ENCODE data around the gene APOBEC3C. TPM values are rescaled to one million over a fixed set of nuclear protein-coding genes. Genes with fewer than 3 reads are reported as not detected.
"Not testable (repeated sequence)": the region's sequence is repeated elsewhere in the genome, so short reads cannot be mapped to it uniquely, and the experiment has no call there.

Gene APOBEC3C
- total and polyA plus RNA-seq, 7 experiments from 2014 or later, result 16.4 to 102 (median 41.2) TPM

GRCh38 chr22:39003165-39003638, 10.9 kb upstream of the APOBEC3C start:
- ChIA-PET CTCF (interaction anchor here (0.6 to 8.0 kb wide), 23 partner anchors 12 to 322 kb away, joined by 3 to 94 read pairs (median 5); partner anchors contain the start of gene APOBEC3B), POLR2A (interaction anchor here (0.7 to 2.7 kb wide), 6 partner anchors 10 to 139 kb away, joined by 3 to 14 read pairs (median 4); partner anchors contain the start of gene CBX6)
- Histone ChIP-seq H3K36me3 (ENCODE audit: control insufficient read depth in 2 of 3, insufficient read depth in 3 of 3, low read length in 3 of 3) (no peaks in the 10 kb centered on the region), H3K9me3 (ENCODE audit: control insufficient read depth in 2 of 3, low read length in 3 of 3) (no peaks in the 10 kb centered on the region), H3K27me3 (ENCODE audit: control insufficient read depth in 2 of 2, insufficient read depth in 2 of 2, low read length in 2 of 2) (no peaks in the 10 kb centered on the region), H3K27ac (ENCODE audit: low read depth, low read length) (no peak overlapping the region), H3K4me3 (ENCODE audit: low read length) (no peak overlapping the region), H3K4me1 (ENCODE audit: control insufficient read depth in 2 of 2, insufficient read depth in 2 of 2, low read length in 2 of 2) (peaks cover 9 to 11% of the 10 kb centered on the region in 2 donors)
- peak; percentile 40 to 69 (median 62) for DNase-seq
- H3K4me3 Mint-ChIP-seq, result no peak overlapping the region
- H3K9me3 Mint-ChIP-seq, result peaks cover 0 to 3% (median 0%) of the 10 kb centered on the region in 11 donors
- no peaks in the 10 kb centered on the region for H3K36me3 Mint-ChIP-seq
- peak overlapping the region in 4 of 9 donors; percentile 7 to 41 (median 24) for H3K27ac Mint-ChIP-seq
- intact Hi-C loops (cut with micrococcal nuclease), result loop anchor here (1.0 to 5.0 kb wide), 8 partner anchors 18 to 951 kb away; no protein-coding TSS in a partner anchor
- ATAC-seq, result peak; percentile 95
- peaks cover 0 to 15% (median 0%) of the 10 kb centered on the region in 5 donors for H3K27me3 Mint-ChIP-seq
- H3K4me1 Mint-ChIP-seq, result peaks cover 0 to 17% (median 9%) of the 10 kb centered on the region in 7 donors

DNA sequence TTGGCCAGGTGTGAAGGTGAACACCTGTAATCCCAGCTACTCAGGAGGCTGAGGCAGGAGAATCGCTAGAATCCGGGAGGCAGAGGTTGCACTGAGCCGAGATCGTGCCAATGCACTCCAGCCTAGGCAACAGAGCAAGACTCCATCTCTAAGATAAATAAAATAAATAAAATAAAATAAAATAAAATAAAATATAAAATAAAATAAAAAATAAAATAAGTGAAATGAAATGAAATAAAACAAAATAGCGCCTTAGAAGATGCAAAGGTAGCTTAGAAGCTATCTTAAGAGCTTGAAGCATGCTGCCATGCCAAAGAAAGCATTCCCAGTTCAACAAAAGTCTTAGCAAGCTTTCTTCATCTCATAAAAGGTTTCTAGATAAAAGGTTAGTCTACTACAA, 6.9 kb upstream of the APOBEC3C start:
- H3K27ac Mint-ChIP-seq, result no peak overlapping the region
- POLR2A ChIA-PET, result no interaction called here

GRCh38 chr22:39008271-39008850, 5.7 kb upstream of the APOBEC3C start:
- H3K4me3 Mint-ChIP-seq; H3K27ac ChIP-seq (ENCODE audit: low read depth, low read length); H3K36me3 Mint-ChIP-seq; ATAC-seq; intact Hi-C loops (cut with micrococcal nuclease); H3K27me3 Mint-ChIP-seq; H3K9me3 ChIP-seq (ENCODE audit: control insufficient read depth in 2 of 3, low read length in 3 of 3); H3K9me3 Mint-ChIP-seq; H3K27me3 ChIP-seq (ENCODE audit: control insufficient read depth in 2 of 2, insufficient read depth in 2 of 2, low read length in 2 of 2); DNase-seq; H3K4me3 ChIP-seq (ENCODE audit: low read length); H3K4me1 ChIP-seq (ENCODE audit: control insufficient read depth in 2 of 2, insufficient read depth in 2 of 2, low read length in 2 of 2); H3K36me3 ChIP-seq (ENCODE audit: control insufficient read depth in 2 of 3, insufficient read depth in 3 of 3, low read length in 3 of 3): not testable (repeated sequence)
- POLR2A ChIA-PET, result interaction anchor here (0.6 to 1.0 kb wide), 3 partner anchors 13 to 467 kb away, joined by 3 to 4 read pairs (median 4); no protein-coding TSS in a partner anchor
- CTCF ChIA-PET, result interaction anchor here (1.9 to 8.0 kb wide), 2 partner anchors 35 to 139 kb away, joined by 8 to 94 read pairs; no protein-coding TSS in a partner anchor
- peaks cover 0 to 22% (median 17%) of the 10 kb centered on the region in 7 donors for H3K4me1 Mint-ChIP-seq
- peak overlapping the region in 1 of 9 donors; percentile 50 for H3K27ac Mint-ChIP-seq

More for the DNA sequence above, 6.9 kb upstream of the APOBEC3C start:
- H3K4me1 ChIP-seq (ENCODE audit: control insufficient read depth in 2 of 2, insufficient read depth in 2 of 2, low read length in 2 of 2), result peaks cover 9 to 11% of the 10 kb centered on the region in 2 donors
- no peaks in the 10 kb centered on the region for H3K36me3 ChIP-seq (ENCODE audit: control insufficient read depth in 2 of 3, insufficient read depth in 3 of 3, low read length in 3 of 3)
- no peak overlapping the region for H3K4me3 ChIP-seq (ENCODE audit: low read length)
- H3K9me3 ChIP-seq (ENCODE audit: control insufficient read depth in 2 of 3, low read length in 3 of 3), result no peaks in the 10 kb centered on the region
- H3K27ac ChIP-seq (ENCODE audit: low read depth, low read length), result no peak overlapping the region
- H3K9me3 Mint-ChIP-seq, result no peaks in the 10 kb centered on the region
- H3K36me3 Mint-ChIP-seq, result no peaks in the 10 kb centered on the region
- intact Hi-C loops (cut with micrococcal nuclease), result loop anchor here (1.0 to 2.0 kb wide), 3 partner anchors 111 to 310 kb away; no protein-coding TSS in a partner anchor
- CTCF ChIA-PET, result interaction anchor here (0.6 to 8.0 kb wide), 9 partner anchors 10 to 138 kb away, joined by 3 to 94 read pairs (median 4); no protein-coding TSS in a partner anchor
- peaks cover 0 to 5% (median 0%) of the 10 kb centered on the region in 5 donors for H3K27me3 Mint-ChIP-seq
- DNase-seq (no peak), ATAC-seq (no peak)
- H3K27me3 ChIP-seq (ENCODE audit: control insufficient read depth in 2 of 2, insufficient read depth in 2 of 2, low read length in 2 of 2), result no peaks in the 10 kb centered on the region
- H3K4me3 Mint-ChIP-seq, result no peak overlapping the region
- peaks cover 0 to 18% (median 13%) of the 10 kb centered on the region in 7 donors for H3K4me1 Mint-ChIP-seq

- DNase-seq, result no peak
- no peaks in the 10 kb centered on the region for H3K27me3 Mint-ChIP-seq
- Histone ChIP-seq H3K27ac (ENCODE audit: low read depth, low read length) (no peak overlapping the region), H3K4me1 (ENCODE audit: control insufficient read depth in 2 of 2, insufficient read depth in 2 of 2, low read length in 2 of 2) (peaks cover 9 to 10% of the 10 kb centered on the region in 2 donors), H3K9me3 (ENCODE audit: control insufficient read depth in 2 of 3, low read length in 3 of 3) (no peaks in the 10 kb centered on the region), H3K4me3 (ENCODE audit: low read length) (no peak overlapping the region), H3K36me3 (ENCODE audit: control insufficient read depth in 2 of 3, insufficient read depth in 3 of 3, low read length in 3 of 3) (no peaks in the 10 kb centered on the region), H3K27me3 (ENCODE audit: control insufficient read depth in 2 of 2, insufficient read depth in 2 of 2, low read length in 2 of 2) (no peaks in the 10 kb centered on the region)
- peak overlapping the region in 1 of 9 donors; percentile 96 for H3K27ac Mint-ChIP-seq
- peaks cover 7 to 40% (median 32%) of the 10 kb centered on the region in 7 donors for H3K4me1 Mint-ChIP-seq
- ChIA-PET CTCF (interaction anchor here (1.1 kb wide), 1 partner anchor 108 kb away, joined by 3 read pairs; no protein-coding TSS in a partner anchor), POLR2A (interaction anchor here (1.3 to 1.4 kb wide), 2 partner anchors 11 to 79 kb away, joined by 4 to 5 read pairs; no protein-coding TSS in a partner anchor)
- intact Hi-C loops (cut with micrococcal nuclease), result loop anchor here in 1 of 2 donors (1.0 to 5.0 kb wide), 2 partner anchors 29 to 66 kb away; partner anchors contain the start of genes APOBEC3F and APOBEC3G
- no peak overlapping the region for H3K4me3 Mint-ChIP-seq
- no peak for ATAC-seq
- H3K36me3 Mint-ChIP-seq, result peaks cover 0 to 4% (median 0%) of the 10 kb centered on the region in 5 donors
- H3K9me3 Mint-ChIP-seq, result no peaks in the 10 kb centered on the region
These were observed 3.1 kb upstream of the APOBEC3C start for GRCh38 chr22:39010946-39011345.

DNA sequence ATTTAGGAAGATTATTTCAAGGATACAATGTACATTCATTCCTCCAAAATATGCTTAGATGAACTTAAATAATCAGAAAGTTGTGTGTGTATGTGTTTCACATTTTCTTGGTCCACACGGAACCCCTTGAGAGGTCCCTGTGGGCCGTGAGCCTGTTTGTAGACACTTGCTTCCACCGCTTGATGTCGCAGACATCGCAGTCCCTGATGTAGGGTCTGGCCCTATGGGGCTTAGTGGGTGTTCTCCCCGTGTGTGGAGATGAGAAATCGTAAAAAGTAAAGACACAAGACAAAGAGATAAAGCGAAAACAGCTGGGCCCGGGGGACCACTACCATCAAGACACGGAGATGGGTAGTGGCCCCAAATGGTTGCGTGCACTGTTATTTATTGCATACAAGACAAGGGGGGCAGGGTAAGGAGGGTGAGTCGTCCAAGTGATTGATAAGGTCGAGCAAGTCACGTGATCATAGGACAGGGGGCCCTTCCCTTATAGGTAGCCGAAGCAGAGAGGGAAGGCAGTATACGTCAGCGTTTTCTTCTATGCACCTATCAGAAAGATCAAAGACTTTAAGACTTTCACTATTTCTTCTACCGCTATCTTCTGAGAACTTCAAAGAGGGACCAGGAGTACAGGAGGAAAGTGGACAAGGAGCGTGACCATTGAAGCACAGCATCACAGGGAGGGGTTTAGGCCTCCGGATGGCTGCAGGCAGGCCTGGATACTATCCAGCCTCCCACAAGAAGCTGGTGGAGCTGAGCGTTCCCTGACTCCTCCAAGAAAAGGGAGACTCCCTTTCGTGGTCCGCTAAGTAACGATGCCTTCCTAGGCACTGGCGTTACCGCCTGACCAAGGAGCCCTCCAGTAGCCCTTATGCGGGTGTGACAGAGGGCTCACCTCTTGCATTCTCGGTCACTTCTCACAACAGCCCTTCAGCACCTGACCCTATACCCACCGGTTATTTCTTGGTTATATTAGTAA, 1.2 kb upstream of the APOBEC3C start:
- no peak for ATAC-seq
- no peak overlapping the region for H3K4me3 ChIP-seq (ENCODE audit: low read length)
- Mint-ChIP-seq H3K4me3 (peak overlapping the region in 9 of 10 donors; percentile 10 to 94 (median 51)), H3K4me1 (peaks cover 11 to 48% (median 37%) of the 10 kb centered on the region in 7 donors), H3K36me3 (peaks cover 0 to 8% (median 0%) of the 10 kb centered on the region in 5 donors), H3K27ac (peak overlapping the region; percentile 9 to 96 (median 55)), H3K27me3 (no peaks in the 10 kb centered on the region), H3K9me3 (no peaks in the 10 kb centered on the region)
- POLR2A ChIA-PET, result interaction anchor here (0.7 to 1.6 kb wide), 5 partner anchors 9 to 306 kb away, joined by 3 read pairs; partner anchors contain the start of gene APOBEC3F
- no peak for DNase-seq
- no peaks in the 10 kb centered on the region for H3K9me3 ChIP-seq (ENCODE audit: control insufficient read depth in 2 of 3, low read length in 3 of 3)
- CTCF ChIA-PET, result no interaction called here
- H3K27ac ChIP-seq (ENCODE audit: low read depth, low read length), result no peak overlapping the region
- no peaks in the 10 kb centered on the region for H3K27me3 ChIP-seq (ENCODE audit: control insufficient read depth in 2 of 2, insufficient read depth in 2 of 2, low read length in 2 of 2)
- intact Hi-C loops (cut with micrococcal nuclease), result loop anchor here in 1 of 2 donors (5.0 kb wide), 1 partner anchor 64 kb away; the partner anchor contains the start of gene APOBEC3G
- H3K4me1 ChIP-seq (ENCODE audit: control insufficient read depth in 2 of 2, insufficient read depth in 2 of 2, low read length in 2 of 2), result peaks cover 9 to 10% of the 10 kb centered on the region in 2 donors
- no peaks in the 10 kb centered on the region for H3K36me3 ChIP-seq (ENCODE audit: control insufficient read depth in 2 of 3, insufficient read depth in 3 of 3, low read length in 3 of 3)

Data from naive thymus-derived CD4-positive, alpha-beta T cell (primary cell).